HG02763 (cell line): ENCODE results near the gene ACSM4.
"Not testable (repeated sequence)": the region's sequence is repeated elsewhere in the genome, so short reads cannot be mapped to it uniquely, and the experiment has no call there.

ENCODE experiments used
- ATAC-seq: cut with Tn5 transposase; IDR thresholded peaks from one replicate; pipeline ENCODE4 v1.9.1; 2021; ENCODE audit warnings: mild to moderate bottlenecking, moderate library complexity; ENCODE audit not compliant: unreplicated experiment

The ACSM4 gene, protein sequence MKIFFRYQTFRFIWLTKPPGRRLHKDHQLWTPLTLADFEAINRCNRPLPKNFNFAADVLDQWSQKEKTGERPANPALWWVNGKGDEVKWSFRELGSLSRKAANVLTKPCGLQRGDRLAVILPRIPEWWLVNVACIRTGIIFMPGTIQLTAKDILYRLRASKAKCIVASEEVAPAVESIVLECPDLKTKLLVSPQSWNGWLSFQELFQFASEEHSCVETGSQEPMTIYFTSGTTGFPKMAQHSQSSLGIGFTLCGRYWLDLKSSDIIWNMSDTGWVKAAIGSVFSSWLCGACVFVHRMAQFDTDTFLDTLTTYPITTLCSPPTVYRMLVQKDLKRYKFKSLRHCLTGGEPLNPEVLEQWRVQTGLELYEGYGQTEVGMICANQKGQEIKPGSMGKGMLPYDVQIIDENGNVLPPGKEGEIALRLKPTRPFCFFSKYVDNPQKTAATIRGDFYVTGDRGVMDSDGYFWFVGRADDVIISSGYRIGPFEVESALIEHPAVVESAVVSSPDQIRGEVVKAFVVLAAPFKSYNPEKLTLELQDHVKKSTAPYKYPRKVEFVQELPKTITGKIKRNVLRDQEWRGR

DNA sequence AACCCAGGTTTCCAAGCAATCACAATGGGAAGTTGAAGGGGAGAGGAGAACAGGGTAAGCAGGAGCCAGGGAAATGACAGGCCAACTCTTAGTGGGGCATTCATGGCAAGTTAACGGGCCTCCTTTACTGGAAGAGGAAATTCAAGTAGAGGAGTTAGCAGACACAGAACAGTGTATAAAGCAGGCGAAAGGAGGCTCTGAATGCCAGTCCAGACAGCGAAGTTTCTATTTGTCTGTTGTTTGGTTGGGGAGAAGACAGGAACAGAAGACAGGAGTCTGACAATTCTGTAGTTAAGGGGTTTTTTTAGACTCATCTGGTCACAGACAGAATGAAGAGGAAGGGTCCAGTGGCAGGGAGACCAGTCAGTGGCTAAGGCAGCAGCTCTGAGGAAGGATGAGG lies at the start of gene ACSM4:
Gene ACSM4, plus strand, starts transcription at position 301 of the 400 bp plus-strand sequence. CDS start 260 bp downstream, outside the sequence.
- no peak for ATAC-seq

DNA sequence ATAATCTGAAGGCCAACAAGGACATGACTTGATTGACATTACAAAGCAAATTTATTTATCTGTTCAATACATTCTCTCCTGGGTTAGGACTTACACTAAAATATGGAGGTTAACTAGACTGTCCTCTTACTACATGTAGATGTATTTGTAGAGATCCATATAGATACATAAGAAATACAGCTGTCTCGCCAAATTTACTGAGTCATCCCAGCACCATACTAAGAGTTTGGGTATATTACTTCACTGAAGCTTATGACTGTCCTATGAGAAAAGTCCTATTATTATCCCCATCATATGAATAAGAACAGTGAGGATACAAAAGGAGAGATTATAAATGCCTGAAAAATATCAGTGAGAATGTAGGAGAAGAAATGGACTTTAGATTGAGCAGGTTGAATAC lies 44.8 kb upstream of the ACSM4 start:
- no peak for ATAC-seq

DNA sequence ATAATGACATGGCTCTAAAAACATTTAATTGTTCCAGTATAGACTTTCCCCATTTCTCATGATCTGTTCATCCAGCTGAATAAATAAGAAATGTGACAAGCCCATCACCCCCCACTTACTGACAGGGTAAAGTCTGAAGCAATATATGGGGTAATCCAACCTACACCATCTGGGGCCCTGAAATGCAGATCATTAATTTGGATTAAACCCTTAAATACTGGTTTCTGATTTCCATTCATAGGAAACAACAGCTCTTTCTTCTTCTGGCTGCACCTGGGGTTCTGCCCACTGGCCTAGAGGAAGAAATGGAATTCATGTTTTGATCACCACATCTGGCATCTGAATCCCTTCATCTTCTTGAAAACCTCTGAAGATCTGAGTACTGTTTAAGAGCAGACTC lies 39.3 kb upstream of the ACSM4 start:
- ATAC-seq = no peak

DNA sequence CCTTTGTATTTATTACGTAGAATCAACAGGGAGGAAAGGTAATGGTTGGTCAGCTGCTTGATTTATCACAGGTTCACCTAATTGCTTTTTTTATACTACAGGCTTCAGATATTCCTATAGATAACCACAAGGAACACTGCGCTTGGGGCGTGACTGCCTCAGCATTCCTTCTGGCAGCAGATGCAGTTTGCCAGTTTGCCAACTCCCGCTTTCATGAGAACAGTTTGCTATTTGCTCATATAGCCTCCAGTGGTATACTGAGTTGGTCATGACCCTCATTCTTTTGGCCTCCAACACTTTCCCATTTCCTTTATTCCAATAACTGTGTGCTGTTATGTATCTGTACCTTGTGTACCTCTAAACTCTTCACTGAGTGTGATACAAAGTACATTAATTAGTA lies 38.6 kb upstream of the ACSM4 start:
- no peak for ATAC-seq

DNA sequence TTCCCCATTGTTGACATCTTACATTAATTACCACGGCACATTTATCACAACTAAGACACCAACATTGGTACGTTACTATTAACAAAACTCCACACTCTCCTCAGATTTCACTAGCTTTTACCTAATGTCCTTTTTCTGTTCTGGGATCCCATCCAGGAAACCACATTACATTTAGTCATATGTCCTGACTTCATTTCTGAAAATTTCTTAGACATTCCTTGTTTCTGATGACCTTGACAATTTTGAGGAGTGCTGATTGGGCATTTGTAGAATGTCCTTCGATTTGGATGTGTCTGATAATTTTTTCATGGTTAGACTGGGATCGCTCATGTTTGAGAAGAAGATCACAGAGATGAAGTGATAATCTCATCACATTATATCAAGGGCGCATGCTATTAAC lies 34.6 kb upstream of the ACSM4 start:
- ATAC-seq = no peak

DNA sequence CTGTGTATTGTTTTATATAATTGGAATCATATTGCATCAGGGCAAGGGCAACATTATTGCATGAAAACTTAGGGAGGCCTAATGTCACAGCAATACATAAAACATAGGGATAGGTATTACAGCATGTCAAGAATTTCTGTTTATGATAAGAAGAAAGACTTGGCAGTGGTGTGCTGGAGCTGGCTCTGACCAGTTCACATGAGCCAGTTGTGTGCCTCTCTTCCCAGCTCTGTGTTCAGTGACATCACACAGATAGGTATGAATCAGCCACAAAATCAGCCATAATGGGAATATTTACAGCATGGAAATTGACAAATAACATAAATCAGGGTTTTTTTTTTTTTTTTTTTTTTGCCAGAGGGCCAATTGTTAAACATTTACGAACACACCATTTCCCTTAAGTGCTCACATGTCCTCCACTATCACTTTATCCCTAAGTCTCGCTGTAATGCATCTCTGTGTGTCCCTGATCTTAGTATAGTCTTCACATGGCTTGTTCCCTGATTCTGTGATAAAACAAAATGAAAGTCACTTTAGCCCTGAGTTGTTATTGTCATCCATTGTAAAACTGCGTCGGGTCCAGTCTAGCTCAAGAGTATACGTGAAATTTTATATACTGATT lies 31.9 kb upstream of the ACSM4 start:
- ATAC-seq = no peak

DNA sequence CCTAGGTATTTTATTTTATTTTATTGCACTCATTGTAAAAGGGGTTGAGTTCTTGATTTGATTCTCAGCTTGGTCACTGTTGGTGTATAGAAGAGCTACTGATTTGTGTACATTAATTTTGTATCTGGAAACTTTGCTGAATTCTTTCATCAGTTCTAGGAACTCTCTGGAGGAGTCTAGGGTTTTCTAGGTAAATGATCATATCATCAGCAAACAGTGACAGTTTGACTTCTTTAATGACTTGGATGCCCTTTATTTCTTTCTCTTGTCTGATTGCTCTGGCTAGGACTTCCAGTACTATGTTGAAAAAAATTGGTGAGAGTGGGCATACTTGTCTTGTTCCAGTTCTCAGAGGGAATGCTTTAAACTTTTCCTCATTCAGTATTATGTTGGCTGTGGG lies 28.4 kb upstream of the ACSM4 start:
- not testable (repeated sequence) for ATAC-seq

DNA sequence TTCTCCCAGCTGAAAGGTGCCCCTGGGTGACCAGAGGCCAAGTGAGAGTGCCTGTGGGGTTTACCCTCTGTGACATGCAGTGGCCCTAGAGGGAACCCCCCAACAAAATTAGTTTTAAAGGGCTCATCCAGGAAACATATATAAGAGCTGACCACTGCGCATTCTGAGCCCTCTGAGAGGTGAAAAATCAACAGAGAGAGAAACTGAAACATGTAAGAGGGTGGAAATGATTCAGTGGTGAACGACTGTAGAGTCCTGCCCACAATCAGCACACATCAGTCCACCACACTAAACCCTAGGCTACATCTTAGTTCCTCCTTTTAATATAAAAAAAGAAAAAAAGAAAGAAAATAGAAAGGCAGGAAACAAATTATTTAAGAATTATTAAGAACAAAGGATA lies 21.0 kb upstream of the ACSM4 start:
- no peak for ATAC-seq

DNA sequence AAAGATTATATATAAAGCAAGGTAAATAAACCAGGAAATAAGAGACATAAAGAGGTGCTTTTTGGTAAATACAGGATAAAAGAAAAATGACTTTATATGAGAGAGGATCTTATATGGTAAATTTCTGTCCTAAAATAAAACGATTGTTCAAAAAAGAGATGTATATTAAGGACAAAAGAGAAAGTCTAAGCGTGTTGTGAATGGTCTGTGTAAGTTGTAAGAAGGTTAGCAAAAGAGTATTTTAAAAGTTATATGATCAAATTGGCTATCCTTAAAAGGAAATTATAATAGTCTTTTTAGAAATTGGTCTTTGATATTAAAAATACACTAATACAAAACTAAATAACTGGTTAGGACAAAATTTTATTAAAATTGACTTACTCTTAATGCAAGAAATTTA lies 14.1 kb upstream of the ACSM4 start:
- no peak for ATAC-seq

DNA sequence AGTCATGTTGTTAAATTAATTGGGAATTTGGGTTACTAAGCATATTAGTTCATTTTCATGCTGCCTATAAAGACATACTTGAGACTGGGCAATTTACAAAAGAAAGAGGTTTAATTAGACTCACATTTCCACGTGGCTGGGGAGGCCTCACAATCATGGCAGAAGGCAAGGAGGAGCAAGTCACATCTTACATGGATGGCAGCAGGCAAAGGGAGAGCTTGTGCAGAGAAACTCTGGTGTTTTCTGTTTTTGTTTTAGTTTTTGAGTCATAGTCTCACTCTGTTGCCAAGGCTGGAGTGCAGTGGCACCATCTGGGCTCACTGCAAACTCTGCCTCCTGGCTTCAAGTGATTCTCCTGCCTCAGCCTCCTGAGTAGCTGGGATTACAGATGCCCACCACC lies 13.3 kb upstream of the ACSM4 start:
- ATAC-seq = not testable (repeated sequence)

DNA sequence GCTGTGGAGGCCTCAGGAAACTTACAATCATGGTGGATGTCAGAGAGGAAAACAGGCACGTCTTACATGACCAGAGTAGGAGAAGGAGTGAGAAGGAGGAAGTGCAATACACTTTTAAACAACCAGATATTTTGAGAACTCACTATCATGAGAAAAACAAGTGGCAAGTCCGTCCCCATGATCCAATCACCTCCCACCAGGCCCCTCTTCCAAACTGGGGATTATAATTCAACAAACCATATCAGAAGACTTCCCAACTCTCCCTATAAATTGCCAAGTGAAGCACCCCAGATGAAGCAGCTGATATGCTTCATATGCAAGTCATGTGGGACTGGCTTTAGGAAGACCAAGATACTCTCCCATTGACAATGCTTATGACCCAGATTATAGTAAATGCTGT lies 11.6 kb upstream of the ACSM4 start:
- no peak for ATAC-seq

DNA sequence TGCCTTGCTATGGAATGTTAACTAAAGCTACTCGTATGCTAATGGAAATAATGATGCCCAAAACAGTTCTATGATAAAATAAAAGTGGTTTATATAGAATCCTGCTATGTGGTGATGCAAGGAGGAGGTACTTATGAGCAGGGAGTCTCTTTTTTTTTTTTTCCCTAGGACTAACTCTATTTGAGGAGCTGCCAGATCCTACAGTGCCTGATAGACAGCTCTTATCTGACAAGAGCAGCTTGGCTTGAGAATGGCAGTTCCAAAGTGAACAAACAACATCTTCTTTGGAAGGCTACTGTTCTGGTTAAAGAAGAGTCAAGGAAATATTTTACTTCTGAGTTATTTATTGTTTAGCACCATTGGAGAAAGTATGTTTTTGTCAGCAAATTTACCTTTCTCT lies 10.2 kb upstream of the ACSM4 start:
- ATAC-seq = no peak

DNA sequence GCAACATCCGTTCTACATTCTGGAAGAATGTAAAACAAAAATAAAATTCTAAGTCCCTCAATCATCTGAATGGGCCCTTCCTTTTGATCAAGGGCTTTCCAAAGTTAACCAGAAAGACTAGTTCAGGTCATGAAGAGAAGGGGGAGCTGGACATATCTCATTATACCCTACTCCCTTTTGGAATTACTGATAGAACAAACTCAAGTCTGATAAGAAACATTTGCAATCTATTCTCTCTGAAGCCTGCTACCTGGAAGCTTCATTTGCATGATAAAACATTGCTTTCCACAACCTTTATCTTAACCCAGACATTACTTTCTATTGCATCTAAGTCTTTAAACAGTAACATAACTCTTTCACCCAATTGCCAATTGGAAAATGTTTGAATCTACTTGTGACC lies 8.3 kb upstream of the ACSM4 start:
- ATAC-seq = no peak

DNA sequence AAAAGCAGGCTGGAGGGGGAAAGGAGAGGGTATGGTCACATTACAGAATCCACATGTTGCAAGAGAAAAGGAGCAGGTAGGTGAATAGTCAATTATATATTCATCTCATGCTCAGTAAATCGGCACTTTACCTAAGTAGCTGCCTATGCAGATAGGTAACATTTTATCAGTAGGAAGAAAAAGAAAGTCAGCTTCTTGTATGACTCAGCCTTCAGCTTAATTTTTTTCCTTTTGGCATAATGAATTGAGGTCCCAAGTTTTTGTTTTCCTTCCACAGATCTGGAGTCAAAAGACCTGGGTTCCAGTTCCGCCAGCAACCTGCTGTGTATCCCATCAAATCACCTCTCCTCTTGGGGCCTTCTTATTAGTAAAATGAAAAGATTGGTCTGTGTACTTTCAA lies 6.0 kb upstream of the ACSM4 start:
- no peak for ATAC-seq

DNA sequence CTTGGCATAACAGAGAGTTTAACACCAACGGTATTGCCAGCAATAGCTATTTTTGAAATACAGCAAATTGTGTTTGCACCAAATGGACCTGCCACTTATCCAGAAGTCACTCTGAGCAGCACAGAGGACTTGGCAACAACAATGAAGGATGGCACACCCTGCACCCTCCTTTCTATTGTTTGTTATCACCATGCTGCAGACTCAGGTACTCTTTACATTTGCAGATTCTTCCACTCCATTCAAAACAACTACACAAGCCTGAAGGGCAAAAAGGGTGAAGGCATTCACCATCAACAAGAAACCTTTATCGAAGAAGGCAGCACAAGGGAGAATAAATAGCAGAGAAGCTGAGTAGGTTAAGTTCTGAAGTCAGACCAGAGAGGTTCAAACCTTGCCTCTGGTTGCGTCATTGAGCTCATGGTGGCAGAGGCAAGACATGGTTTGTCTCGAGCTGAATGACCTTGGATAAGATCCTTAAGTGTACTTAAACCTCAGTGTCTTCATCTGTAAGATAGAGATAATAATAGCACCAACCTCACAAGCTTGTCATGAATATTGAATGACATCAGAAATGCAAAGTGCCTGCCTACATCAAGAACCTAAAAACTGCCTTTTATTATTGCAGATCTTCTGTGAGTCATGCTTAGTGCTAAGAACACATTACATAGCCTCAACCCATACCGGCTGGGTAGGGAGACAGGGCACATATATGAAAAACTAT lies 1.4 kb upstream of the ACSM4 start:
- no peak for ATAC-seq

DNA sequence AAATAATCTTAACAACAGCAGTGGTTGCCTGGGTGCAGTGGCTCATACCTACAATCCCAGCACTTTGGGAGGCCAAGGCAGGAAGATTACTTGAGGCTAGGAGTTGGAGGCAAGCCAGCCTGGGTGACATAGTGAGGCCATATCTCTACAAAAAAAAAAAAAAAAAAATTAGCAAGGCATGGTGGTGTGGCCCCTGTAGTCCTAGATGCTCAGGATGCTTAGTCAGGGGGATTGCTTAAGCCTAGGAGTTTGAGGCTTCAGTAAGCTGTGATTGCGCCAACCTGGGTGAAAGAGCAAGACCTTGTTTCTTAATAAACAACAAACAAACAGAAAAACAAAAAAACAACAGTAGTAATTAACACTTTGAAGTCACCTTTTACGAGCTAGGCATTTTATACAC lies 642 bp upstream of the ACSM4 start:
- ATAC-seq = no peak

DNA sequence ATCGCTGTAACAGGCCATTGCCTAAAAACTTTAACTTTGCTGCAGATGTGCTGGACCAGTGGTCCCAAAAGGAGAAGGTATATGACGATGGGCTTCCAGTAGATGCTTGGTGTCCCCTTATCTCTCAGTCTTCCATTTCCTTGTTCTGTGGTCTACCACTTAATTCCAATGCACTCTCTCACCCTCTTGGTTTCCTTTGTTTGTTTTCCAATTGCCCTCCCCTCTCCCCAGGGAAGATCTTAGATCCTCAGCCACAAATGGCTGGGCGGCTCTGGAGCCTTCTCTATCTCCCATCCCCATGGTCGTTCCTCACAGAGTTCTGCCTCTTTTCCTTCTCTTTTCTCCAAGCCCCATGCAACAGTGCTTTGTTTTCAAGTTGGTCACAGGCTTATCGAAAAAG lies 584 bp downstream of the ACSM4 start:
- ATAC-seq = no peak

DNA sequence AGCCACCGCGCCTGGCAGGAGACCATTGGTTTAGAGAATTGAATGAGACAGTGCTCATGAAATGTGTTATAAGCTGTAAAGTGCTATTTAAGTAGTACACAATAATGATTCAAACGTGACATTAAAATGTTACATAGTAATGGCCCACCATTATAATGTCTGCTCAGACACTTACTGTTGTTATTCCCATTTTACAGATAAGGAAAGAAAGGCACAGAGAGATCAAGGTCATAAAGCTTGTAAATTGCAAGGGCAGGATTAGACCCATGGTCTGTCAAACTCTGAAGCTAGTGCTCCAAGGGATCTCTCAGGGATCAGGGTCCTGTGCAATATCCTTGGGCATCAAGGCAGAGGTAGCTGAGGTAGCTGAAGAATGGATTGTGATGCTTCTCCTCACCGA lies 6.2 kb downstream of the ACSM4 start:
- no peak for ATAC-seq

DNA sequence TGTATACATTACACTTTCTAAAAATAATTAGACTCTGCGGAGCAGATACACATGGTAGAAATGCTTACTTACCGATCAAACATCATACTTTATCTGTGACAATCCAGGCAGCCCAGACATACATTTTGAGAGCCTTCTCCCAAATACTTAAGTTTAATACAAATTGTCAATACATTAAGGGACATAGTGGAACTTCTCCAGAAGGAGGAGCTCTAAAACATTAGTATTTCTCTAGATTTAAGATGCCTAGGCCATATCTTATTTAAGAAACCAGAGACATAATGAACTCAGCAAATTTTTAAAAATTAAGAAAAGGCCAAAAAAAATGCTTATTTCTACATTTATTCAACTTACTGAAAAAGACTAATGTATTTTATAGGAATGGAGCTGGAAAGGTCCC lies 16.1 kb downstream of the ACSM4 start:
- no peak for ATAC-seq

DNA sequence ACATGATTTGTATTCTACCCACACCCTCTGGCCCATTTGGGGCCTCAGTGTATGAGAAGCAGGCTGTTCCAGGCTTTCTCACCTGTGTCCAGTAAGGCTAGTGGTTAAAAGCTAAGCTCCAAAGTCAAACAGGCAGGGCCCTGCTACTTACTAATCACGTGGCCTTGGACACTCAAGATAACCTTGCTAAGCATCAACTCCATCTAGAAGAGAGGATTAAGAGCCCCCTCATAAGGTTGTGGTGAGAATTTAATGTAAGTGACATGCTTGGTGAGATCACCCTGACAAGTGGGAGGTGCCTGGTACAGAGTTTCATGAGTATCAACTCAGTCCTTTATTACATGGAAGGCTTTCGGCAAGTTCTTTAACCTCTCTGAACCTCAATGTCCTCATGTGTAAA lies 17.8 kb downstream of the ACSM4 start:
- ATAC-seq = no peak

DNA sequence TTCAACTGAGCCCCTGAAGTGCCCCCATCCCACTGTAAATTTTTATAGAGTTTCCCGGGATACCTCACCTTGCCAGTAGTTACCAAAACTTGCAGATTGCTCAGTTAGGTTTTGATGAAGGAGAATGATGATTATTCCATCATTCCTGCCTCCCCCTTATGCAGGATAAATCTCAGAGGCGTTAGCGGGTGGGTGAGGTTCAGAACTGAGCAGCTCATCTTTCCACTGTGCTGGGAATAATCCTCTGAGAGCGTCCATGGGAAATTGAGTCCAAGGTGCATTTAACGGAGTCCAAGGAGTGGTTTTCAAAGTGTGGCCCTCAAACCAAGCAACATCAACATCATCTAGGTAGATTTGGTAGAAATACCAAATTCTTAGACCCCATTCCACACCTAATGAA lies 18.7 kb downstream of the ACSM4 start:
- no peak for ATAC-seq

DNA sequence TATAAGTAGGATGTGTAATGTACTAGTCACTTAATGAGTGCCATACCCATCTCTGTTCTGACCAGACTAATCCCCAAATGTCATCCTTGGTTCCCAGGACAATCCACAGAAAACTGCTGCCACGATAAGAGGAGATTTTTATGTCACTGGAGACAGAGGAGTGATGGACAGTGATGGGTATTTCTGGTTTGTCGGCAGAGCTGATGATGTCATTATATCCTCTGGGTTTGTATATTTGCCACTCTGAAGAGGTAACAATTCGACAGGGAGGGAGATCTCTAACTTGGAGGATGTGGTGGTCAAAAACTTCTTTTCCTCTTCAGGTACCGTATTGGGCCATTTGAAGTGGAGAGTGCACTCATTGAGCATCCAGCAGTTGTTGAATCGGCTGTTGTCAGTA lies 20.3 kb downstream of the ACSM4 start:
- no peak for ATAC-seq
